Esophagus muscularis mucosa (tissue), 3 donors: Measurements from ENCODE around the gene SMIM28.

Source experiments
- POLR2A ChIP-seq: fragments of 450-650 bp; IDR thresholded peaks from one replicate; pipeline ENCODE4 v1.6.1; 2017; ENCODE audit warnings: antibody characterized with exemption, moderate library complexity, mild to moderate bottlenecking, low read depth
- POLR2AphosphoS5 ChIP-seq, 2 donors: sonication (generic); formaldehyde crosslinking; IDR thresholded peaks; one replicate each; pipeline ENCODE4 v1.6.1; 2017; ENCODE audit warnings: antibody characterized with exemption in 2 of 2
- TF ChIP-seq, protein P1 (sequence below), 3 experiments: fragments of 200-600 bp in 2 of 3; fragments of 450-650 bp in 1 of 3; sonication (generic) in 2 of 3; IDR thresholded peaks; one replicate each; pipeline ENCODE4 v1.5.1; 2017 to 2019; ENCODE audit warnings: antibody characterized with exemption in 3 of 3, mild to moderate bottlenecking in 2 of 3, moderate library complexity in 1 of 3

DNA sequence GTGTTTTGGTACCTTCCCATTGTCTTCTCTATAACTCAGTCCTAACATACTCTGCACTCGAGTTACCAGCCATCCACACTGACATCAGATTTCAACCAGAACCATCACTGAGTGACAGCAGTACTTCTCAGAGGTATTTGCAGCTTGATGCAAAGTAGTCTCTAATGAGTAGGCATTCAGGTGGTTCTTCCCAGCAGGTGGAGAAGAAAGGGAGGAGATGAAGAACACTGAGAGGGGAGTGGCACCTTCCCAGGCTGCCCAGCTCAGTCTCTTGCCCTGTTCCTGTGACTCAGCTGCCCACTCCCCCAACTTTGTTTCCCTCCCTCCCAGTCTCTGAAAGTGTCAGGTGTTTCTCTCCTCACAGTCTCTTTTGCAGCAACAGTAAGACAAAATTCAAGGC, 38.7 kb upstream of the SMIM28 start:
- TF ChIP-seq POLR2AphosphoS5 (IDR thresholded peaks at IDR 0.05) (no peak), POLR2A (no peak)
- TF ChIP-seq, protein P1, sequence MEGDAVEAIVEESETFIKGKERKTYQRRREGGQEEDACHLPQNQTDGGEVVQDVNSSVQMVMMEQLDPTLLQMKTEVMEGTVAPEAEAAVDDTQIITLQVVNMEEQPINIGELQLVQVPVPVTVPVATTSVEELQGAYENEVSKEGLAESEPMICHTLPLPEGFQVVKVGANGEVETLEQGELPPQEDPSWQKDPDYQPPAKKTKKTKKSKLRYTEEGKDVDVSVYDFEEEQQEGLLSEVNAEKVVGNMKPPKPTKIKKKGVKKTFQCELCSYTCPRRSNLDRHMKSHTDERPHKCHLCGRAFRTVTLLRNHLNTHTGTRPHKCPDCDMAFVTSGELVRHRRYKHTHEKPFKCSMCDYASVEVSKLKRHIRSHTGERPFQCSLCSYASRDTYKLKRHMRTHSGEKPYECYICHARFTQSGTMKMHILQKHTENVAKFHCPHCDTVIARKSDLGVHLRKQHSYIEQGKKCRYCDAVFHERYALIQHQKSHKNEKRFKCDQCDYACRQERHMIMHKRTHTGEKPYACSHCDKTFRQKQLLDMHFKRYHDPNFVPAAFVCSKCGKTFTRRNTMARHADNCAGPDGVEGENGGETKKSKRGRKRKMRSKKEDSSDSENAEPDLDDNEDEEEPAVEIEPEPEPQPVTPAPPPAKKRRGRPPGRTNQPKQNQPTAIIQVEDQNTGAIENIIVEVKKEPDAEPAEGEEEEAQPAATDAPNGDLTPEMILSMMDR (IDR thresholded peaks at IDR 0.05): no peak
